ENCODE measurements around the gene MICAL3.

Gene MICAL3

DNA sequence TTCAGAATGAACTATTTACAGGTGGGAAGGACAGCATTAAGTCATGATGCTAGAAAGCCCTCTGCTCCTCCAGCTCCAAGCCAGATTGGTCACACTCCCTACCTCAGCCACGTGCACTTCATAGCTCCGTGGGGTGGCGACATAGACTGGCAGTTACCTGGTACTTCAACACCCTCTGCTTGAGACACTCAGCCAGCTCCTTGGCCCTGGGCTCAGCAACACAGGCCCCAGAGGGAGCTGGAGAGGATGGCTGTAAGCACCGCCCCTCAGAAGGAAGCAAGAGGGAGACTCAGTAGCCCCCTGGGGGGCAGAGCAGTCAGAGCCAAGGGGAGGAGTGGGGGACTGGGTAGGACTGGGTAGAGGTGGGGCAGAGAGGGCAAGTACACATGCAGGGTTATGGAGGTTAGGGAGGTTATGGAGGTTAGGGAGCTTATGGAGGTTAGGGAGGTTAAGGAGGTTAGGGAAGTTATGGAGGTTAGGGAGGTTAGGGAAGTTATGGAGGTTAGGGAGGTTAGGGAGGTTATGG, 148.0 kb downstream of the MICAL3 start:
- Mint-ChIP-seq H3K36me3 (ENCODE audit: low read depth) (peaks cover 9% of the 10 kb centered on the region), H3K4me1 (no peaks in the 10 kb centered on the region), H3K4me3 (no peak overlapping the region), H3K27me3 (ENCODE audit: low read depth, poor library complexity) (no peaks in the 10 kb centered on the region), H3K27ac (peak overlapping the region; percentile 57), H3K9me3 (no peaks in the 10 kb centered on the region)
- DNase-seq = no peak
- TF ChIP-seq, protein P1, sequence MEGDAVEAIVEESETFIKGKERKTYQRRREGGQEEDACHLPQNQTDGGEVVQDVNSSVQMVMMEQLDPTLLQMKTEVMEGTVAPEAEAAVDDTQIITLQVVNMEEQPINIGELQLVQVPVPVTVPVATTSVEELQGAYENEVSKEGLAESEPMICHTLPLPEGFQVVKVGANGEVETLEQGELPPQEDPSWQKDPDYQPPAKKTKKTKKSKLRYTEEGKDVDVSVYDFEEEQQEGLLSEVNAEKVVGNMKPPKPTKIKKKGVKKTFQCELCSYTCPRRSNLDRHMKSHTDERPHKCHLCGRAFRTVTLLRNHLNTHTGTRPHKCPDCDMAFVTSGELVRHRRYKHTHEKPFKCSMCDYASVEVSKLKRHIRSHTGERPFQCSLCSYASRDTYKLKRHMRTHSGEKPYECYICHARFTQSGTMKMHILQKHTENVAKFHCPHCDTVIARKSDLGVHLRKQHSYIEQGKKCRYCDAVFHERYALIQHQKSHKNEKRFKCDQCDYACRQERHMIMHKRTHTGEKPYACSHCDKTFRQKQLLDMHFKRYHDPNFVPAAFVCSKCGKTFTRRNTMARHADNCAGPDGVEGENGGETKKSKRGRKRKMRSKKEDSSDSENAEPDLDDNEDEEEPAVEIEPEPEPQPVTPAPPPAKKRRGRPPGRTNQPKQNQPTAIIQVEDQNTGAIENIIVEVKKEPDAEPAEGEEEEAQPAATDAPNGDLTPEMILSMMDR (IDR thresholded peaks at IDR 0.05) = no peak

DNA sequence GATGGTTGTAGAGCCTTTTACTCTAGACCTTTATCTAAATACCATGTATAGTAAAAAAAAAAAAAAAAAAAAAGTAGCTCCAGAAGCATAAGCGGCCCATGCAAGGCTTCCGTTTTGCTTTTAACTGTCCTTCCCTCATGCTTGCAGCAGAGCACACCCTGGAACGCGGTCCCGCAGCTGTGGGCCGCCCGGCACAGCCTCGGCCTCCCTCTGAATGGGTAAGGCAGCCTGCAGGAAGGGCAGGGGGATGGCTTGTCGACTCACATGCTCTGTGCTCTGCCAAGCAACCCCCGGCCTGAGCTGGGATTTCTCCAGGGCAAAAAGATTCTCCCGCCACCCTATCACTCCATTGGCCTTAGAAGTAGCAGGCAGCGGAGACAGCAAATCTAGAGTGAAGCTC, 148.7 kb downstream of the MICAL3 start:
- H3K27me3 Mint-ChIP-seq (ENCODE audit: low read depth, poor library complexity) = no peaks in the 10 kb centered on the region
- peaks cover 4% of the 10 kb centered on the region for H3K4me1 Mint-ChIP-seq
- H3K27ac Mint-ChIP-seq = no peak overlapping the region
- no peaks in the 10 kb centered on the region for H3K9me3 Mint-ChIP-seq
- no peak for DNase-seq
- H3K4me3 Mint-ChIP-seq = no peak overlapping the region
- TF ChIP-seq, protein P1 (IDR thresholded peaks at IDR 0.05) = no peak
- peaks cover 16% of the 10 kb centered on the region for H3K36me3 Mint-ChIP-seq (ENCODE audit: low read depth)

DNA sequence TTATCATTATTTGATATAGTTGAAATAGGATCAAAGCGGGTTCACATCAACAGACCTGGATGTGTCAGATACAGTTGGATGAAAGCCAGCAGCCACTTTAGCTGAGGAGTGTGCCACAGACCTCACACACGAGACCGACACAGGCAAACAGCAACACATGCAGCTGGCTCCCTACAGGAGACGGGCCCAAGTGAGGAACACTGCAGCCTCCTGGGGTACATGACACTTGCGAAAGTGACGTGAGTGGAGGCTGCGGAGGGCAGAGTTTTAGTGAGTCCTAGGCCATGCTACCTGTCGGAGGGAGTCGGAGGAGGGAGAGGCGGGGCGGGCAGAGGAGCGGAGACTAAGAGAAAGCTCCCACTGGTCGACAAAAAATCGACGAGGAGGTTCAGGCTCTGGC, 149.2 kb downstream of the MICAL3 start:
- no peaks in the 10 kb centered on the region for H3K9me3 Mint-ChIP-seq
- no peak for DNase-seq
- H3K36me3 Mint-ChIP-seq (ENCODE audit: low read depth) = peaks cover 16% of the 10 kb centered on the region
- peaks cover 8% of the 10 kb centered on the region for H3K4me1 Mint-ChIP-seq
- no peak overlapping the region for H3K27ac Mint-ChIP-seq
- no peaks in the 10 kb centered on the region for H3K27me3 Mint-ChIP-seq (ENCODE audit: low read depth, poor library complexity)
- TF ChIP-seq, protein P1 (IDR thresholded peaks at IDR 0.05) = no peak
- H3K4me3 Mint-ChIP-seq = no peak overlapping the region

DNA sequence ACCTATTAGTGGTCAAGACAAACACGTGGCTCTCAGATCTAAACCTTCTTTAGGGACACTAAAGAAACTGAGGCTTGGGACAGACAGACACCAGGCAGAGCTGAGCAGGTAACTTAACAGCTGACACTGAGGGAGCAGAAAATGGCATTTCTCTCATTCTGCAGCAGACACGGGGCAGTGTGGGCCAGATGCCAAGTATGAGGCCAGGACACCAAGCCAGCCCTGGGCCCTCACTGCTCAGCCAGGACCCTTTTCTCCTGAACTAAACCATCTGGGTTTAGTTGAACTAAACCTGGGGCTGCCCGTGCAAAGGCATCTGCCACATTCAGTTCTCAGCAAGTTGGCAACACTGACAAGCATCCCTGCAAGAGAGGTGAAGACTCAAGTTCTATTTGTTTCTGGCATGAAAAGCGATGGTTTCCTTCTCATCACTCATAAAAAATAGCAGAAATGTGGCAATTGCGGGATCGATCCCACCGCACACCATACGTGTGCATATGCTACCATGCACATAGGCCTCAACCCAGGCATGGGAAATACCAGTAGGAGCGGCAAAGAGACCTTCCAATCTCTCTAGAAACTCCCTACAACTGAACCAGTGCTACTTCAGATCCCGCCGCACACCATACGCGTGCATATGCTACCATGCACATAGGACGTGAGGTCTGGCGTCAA, 150.0 kb downstream of the MICAL3 start:
- Mint-ChIP-seq H3K4me3 (no peak overlapping the region), H3K27me3 (ENCODE audit: low read depth, poor library complexity) (no peaks in the 10 kb centered on the region), H3K27ac (no peak overlapping the region), H3K36me3 (ENCODE audit: low read depth) (peaks cover 16% of the 10 kb centered on the region), H3K4me1 (peaks cover 11% of the 10 kb centered on the region), H3K9me3 (no peaks in the 10 kb centered on the region)
- DNase-seq = no peak
- TF ChIP-seq, protein P1 (IDR thresholded peaks at IDR 0.05) = no peak

DNA sequence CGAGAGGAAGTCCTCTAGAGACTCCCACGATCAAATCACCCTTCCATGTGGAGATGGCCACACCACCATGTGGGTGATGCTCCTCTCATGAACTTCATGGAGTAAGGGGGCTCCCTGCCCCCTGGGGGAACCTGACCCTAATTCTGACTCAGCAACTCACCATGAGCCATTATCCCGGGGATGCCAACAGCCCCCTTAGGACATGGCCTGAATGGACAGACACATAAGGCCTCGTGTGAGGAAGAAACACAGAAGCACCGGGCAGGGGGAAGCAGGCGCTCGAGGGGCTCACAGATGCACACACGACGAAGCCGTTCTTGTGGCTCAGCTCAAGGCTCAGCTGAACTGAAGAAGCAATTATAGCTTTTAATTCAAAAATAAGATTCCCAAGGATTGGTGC, 150.6 kb downstream of the MICAL3 start:
- H3K4me1 Mint-ChIP-seq = peaks cover 11% of the 10 kb centered on the region
- no peak for DNase-seq
- TF ChIP-seq, protein P1 (IDR thresholded peaks at IDR 0.05) = no peak
- H3K36me3 Mint-ChIP-seq (ENCODE audit: low read depth) = peaks cover 16% of the 10 kb centered on the region
- no peaks in the 10 kb centered on the region for H3K27me3 Mint-ChIP-seq (ENCODE audit: low read depth, poor library complexity)
- no peaks in the 10 kb centered on the region for H3K9me3 Mint-ChIP-seq
- no peak overlapping the region for H3K4me3 Mint-ChIP-seq
- no peak overlapping the region for H3K27ac Mint-ChIP-seq

DNA sequence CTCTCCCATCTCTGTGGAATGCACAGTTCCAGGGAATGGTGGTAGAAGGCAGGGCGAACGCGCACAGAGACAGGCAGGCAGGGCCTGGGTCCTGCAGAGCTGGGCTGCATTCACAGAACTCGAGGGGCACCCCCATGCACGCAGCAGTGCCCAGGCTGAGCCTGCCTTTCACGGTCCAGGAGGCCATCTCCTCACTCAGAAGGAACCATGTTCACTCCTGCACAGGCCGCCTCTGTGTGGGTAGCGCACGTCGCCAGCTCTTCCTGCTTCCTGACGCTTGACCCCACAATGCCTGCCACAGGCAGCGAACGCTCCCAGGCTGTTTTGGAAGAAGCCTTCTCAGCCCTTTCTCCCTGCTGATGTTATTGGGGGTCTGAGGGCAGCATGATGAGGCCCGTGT, 151.2 kb downstream of the MICAL3 start:
- TF ChIP-seq, protein P1 (IDR thresholded peaks at IDR 0.05) = no peak
- no peaks in the 10 kb centered on the region for H3K9me3 Mint-ChIP-seq
- peaks cover 16% of the 10 kb centered on the region for H3K36me3 Mint-ChIP-seq (ENCODE audit: low read depth)
- no peaks in the 10 kb centered on the region for H3K27me3 Mint-ChIP-seq (ENCODE audit: low read depth, poor library complexity)
- no peak overlapping the region for H3K4me3 Mint-ChIP-seq
- no peak for DNase-seq
- peak overlapping the region; percentile 64 for H3K27ac Mint-ChIP-seq
- H3K4me1 Mint-ChIP-seq = peaks cover 11% of the 10 kb centered on the region
